DND-41 (cell line): Measurements from ENCODE around the gene ASIC2.

Experiments
- ATAC-seq: fragments of 200-7000 bp; cut with Tn5 transposase; 3 replicates; pipeline ENCODE4 v1.9.1; 2021; ENCODE audit warnings: low read depth; ENCODE audit not compliant: insufficient read depth
- DNase-seq: peaks from one replicate; pipeline ENCODE4 v3.0.0-alpha.2; 2020
- H2AFZ ChIP-seq: 2 replicates; pipeline ENCODE4 v1.6.0; 2012; ENCODE audit warnings: low read depth, low read length
- H3K27ac ChIP-seq: 2 replicates; pipeline ENCODE4 v1.5.1; 2012; ENCODE audit warnings: low read length, inconsistent platforms
- H3K27me3 ChIP-seq: fragments of 200-600 bp; sonication (generic); 2 replicates; pipeline ENCODE4 v1.6.0; 2012; ENCODE audit warnings: low read length, mild to moderate bottlenecking, inconsistent platforms; ENCODE audit not compliant: insufficient read depth, poor library complexity
- H3K36me3 ChIP-seq: 2 replicates; pipeline ENCODE4 v1.5.1; 2012; ENCODE audit warnings: low read length, inconsistent platforms; ENCODE audit not compliant: insufficient read depth
- H3K4me1 ChIP-seq: 2 replicates; pipeline ENCODE4 v1.5.1; 2012; ENCODE audit warnings: mild to moderate bottlenecking, low read length; ENCODE audit not compliant: insufficient read depth
- H3K4me2 ChIP-seq: 2 replicates; pipeline ENCODE4 v1.6.0; 2012; ENCODE audit warnings: mild to moderate bottlenecking, moderate library complexity, low read length, inconsistent platforms; ENCODE audit not compliant: insufficient read depth
- H3K4me3 ChIP-seq, 2 experiments: fragments of 200-600 bp in 1 of 2; shearing (Covaris generic) in 1 of 2; 2 replicates each; pipeline ENCODE4 v1.5.1; 2012 to 2016; ENCODE audit warnings: inconsistent platforms in 2 of 2, low read length in 2 of 2, mild to moderate bottlenecking in 2 of 2, low read depth in 1 of 2, moderate library complexity in 1 of 2
- H3K79me2 ChIP-seq: 2 replicates; pipeline ENCODE4 v1.6.0; 2012; ENCODE audit warnings: low read length, inconsistent platforms; ENCODE audit not compliant: insufficient read depth
- H3K9ac ChIP-seq: 2 replicates; pipeline ENCODE4 v1.6.0; 2012; ENCODE audit warnings: low read depth, mild to moderate bottlenecking, inconsistent platforms, low read length, moderate library complexity
- H3K9me3 ChIP-seq: 2 replicates; pipeline ENCODE4 v1.5.1; 2012; ENCODE audit warnings: low read length, moderate library complexity, mild to moderate bottlenecking, inconsistent platforms; ENCODE audit not compliant: insufficient read depth, severe bottlenecking
- H4K20me1 ChIP-seq: 2 replicates; pipeline ENCODE4 v1.6.0; 2012; ENCODE audit warnings: low read length; ENCODE audit not compliant: insufficient read depth
- EZH2 ChIP-seq: IDR thresholded peaks from 3 replicates; pipeline ENCODE4 v1.6.1; 2012; ENCODE audit warnings: borderline replicate concordance, low read depth, mild to moderate bottlenecking, moderate library complexity, low read length, inconsistent platforms; ENCODE audit not compliant: severe bottlenecking
- TF ChIP-seq, protein P1 (sequence below): IDR thresholded peaks from 2 replicates; pipeline ENCODE4 v1.5.1; 2012; ENCODE audit warnings: borderline replicate concordance, low read length, moderate library complexity, mild to moderate bottlenecking; ENCODE audit not compliant: poor library complexity, severe bottlenecking; ENCODE audit errors: extremely low read depth

Gene ASIC2

DNA sequence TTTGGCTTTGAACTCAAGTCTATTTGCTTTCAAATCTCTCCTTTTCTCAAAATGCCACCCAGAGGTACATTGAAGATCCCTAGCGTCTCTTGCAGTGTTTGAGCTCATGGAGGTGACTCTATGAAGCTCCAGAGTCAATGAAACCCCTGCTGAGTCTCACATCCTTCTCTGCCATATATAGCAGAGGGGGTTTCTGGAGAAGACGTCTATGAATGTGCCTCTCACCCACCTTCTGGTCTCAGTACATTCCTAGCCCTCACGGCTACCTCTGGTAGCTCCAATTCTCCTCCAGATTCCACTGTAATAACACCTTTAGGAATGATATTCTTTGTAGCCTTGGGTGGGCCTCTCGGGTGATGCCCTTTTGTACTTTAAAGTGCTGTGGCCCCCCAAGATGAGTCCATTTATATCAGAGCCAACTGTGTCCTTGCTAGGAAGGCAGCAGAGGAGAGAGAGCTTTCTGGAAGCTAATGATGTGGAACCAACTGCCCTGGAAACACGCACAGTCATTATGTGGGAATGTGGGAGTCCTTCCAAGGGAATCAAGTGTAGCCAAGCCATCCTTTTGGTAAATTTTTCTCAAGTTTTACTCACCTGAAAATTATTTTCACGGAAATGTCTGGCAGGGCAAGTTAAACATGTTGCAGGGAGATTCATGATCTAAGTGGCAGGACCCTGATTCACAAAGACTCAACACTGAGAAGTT, 123.4 kb downstream of the ASIC2 start:
- H3K79me2 ChIP-seq = no peaks in the 10 kb centered on the region
- H3K4me2 ChIP-seq = no peak overlapping the region
- H3K9ac ChIP-seq = no peak overlapping the region
- no peaks in the 10 kb centered on the region for H3K9me3 ChIP-seq
- H3K36me3 ChIP-seq = no peaks in the 10 kb centered on the region
- H3K27ac ChIP-seq = no peak overlapping the region
- H3K27me3 ChIP-seq = no peaks in the 10 kb centered on the region
- no peaks in the 10 kb centered on the region for H4K20me1 ChIP-seq
- TF ChIP-seq EZH2 = no peak
- TF ChIP-seq, protein P1, sequence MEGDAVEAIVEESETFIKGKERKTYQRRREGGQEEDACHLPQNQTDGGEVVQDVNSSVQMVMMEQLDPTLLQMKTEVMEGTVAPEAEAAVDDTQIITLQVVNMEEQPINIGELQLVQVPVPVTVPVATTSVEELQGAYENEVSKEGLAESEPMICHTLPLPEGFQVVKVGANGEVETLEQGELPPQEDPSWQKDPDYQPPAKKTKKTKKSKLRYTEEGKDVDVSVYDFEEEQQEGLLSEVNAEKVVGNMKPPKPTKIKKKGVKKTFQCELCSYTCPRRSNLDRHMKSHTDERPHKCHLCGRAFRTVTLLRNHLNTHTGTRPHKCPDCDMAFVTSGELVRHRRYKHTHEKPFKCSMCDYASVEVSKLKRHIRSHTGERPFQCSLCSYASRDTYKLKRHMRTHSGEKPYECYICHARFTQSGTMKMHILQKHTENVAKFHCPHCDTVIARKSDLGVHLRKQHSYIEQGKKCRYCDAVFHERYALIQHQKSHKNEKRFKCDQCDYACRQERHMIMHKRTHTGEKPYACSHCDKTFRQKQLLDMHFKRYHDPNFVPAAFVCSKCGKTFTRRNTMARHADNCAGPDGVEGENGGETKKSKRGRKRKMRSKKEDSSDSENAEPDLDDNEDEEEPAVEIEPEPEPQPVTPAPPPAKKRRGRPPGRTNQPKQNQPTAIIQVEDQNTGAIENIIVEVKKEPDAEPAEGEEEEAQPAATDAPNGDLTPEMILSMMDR = no peak
- no peak for ATAC-seq
- H3K4me3 ChIP-seq = no peak overlapping the region
- H2AFZ ChIP-seq = no peak overlapping the region
- H3K4me1 ChIP-seq = no peaks in the 10 kb centered on the region
- no peak for DNase-seq

DNA sequence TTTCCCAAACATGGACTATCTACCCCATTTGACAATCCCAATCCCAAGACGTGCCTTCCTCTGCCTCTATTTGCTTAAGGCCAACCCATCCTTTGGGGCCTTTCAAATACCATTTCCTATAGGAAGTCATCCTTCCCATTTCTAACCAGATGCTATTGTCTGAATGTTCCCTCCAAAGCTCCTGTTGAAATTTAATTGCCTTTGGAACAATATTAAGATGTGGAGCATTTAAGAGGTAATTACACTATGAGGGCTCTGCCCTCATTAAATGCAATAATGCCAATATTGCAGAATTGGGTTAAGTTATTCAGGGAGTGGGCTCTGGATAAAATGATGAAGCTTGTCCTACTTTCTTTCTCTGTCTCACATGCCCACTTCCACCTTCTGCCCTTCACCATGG, 125.4 kb downstream of the ASIC2 start:
- Histone ChIP-seq H2AFZ (no peak overlapping the region), H3K4me3 (no peak overlapping the region), H4K20me1 (no peaks in the 10 kb centered on the region), H3K4me1 (no peaks in the 10 kb centered on the region), H3K79me2 (no peaks in the 10 kb centered on the region), H3K36me3 (no peaks in the 10 kb centered on the region), H3K4me2 (no peak overlapping the region), H3K9me3 (no peaks in the 10 kb centered on the region), H3K27ac (no peak overlapping the region), H3K9ac (no peak overlapping the region), H3K27me3 (peaks cover 2% of the 10 kb centered on the region)
- no peak for TF ChIP-seq EZH2
- TF ChIP-seq, protein P1 = no peak
- DNase-seq = no peak
- no peak for ATAC-seq

DNA sequence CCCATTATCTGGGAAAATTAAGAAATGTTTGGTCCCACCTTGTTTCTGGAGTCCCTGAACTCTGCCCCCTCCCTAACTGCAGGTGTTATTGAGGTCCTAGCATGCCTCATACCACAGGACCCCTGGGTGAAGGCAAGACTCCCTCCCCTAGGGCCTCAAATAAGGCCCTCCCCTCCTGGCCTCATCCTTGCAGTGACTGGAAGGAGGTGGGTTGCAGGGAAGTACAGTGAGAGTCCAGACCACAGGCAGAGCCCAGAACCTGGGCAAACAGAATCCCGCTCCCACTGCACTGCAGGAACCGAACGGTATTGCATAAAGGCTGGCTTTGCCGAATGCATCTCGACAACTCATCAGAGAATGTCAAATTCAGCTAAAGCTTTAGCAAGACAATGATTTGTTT, 126.6 kb downstream of the ASIC2 start:
- Histone ChIP-seq H3K4me3 (no peak overlapping the region), H4K20me1 (no peaks in the 10 kb centered on the region), H3K27me3 (peaks cover 7% of the 10 kb centered on the region), H3K9me3 (no peaks in the 10 kb centered on the region), H3K4me1 (no peaks in the 10 kb centered on the region), H3K79me2 (no peaks in the 10 kb centered on the region), H2AFZ (no peak overlapping the region), H3K4me2 (no peak overlapping the region), H3K36me3 (no peaks in the 10 kb centered on the region), H3K27ac (no peak overlapping the region), H3K9ac (no peak overlapping the region)
- DNase-seq = no peak
- no peak for TF ChIP-seq EZH2
- TF ChIP-seq, protein P1 = no peak
- no peak for ATAC-seq
